ENCODE data around the gene DNHD1. TPM values are rescaled to one million over a fixed set of nuclear protein-coding genes. Genes with fewer than 3 reads are reported as not detected.

DNHD1 gene
- total and polyA plus RNA-seq, 2 experiments from 2014 or later: 3.6 to 9.6 TPM

- no peak for TF ChIP-seq ZNF462 (CRISPR knock-in tag; IDR thresholded peaks at IDR 0.05)
- TF ChIP-seq POLR2AphosphoS5 (IDR thresholded peaks at IDR 0.05; ENCODE audit: low read depth): no peak
- no peak for TF ChIP-seq CTCF (conservative IDR thresholded peaks at IDR 0.05; ENCODE audit: low read depth in 2 of 2)
- TF ChIP-seq JUNB (IDR thresholded peaks at IDR 0.05; ENCODE audit: unreplicated experiment): no peak
- no peak for TF ChIP-seq EZH2 (IDR thresholded peaks at IDR 0.05; ENCODE audit: low read depth, unreplicated experiment)
- TF ChIP-seq EZH2phosphoT487 (IDR thresholded peaks at IDR 0.05; ENCODE audit: unreplicated experiment): no peak
- no peak for TF ChIP-seq ETS1 (IDR thresholded peaks at IDR 0.05)
- no peak for TF ChIP-seq NANOG (IDR thresholded peaks at IDR 0.05; ENCODE audit: borderline replicate concordance)
- no peak for TF ChIP-seq STAT1 (IDR thresholded peaks at IDR 0.05; ENCODE audit: unreplicated experiment)
Observed at GRCh38 chr11:6578134-6578533, 81.1 kb downstream of the DNHD1 start (continued).
